Mesodermal cell (in vitro differentiated cells): ENCODE results near the gene GK.
"Not testable (repeated sequence)": the region's sequence is repeated elsewhere in the genome, so short reads cannot be mapped to it uniquely, and the experiment has no call there.

Source experiments
- H3K27ac ChIP-seq: 2 replicates; pipeline ENCODE4 v1.7.0; 2013; ENCODE audit warnings: mild to moderate bottlenecking, low read depth, low read length, moderate library complexity; ENCODE audit not compliant: severe bottlenecking
- H3K36me3 ChIP-seq: 2 replicates; pipeline ENCODE4 v1.7.1; 2013; ENCODE audit warnings: mild to moderate bottlenecking, low read length, moderate library complexity; ENCODE audit not compliant: control insufficient read depth, insufficient read depth
- H3K4me1 ChIP-seq: one replicate; pipeline ENCODE4 v1.7.1; 2013; ENCODE audit warnings: mild to moderate bottlenecking, low read length; ENCODE audit not compliant: insufficient read depth, control insufficient read depth, poor library complexity, severe bottlenecking
- H3K4me3 ChIP-seq: 2 replicates; pipeline ENCODE4 v1.7.0; 2013; ENCODE audit warnings: low read length, control low read depth, mild to moderate bottlenecking; ENCODE audit not compliant: insufficient read depth, poor library complexity, severe bottlenecking; ENCODE audit errors: extremely low read depth
- H3K9me3 ChIP-seq: 2 replicates; pipeline ENCODE4 v1.7.1; 2013; ENCODE audit warnings: mild to moderate bottlenecking, low read length, moderate library complexity; ENCODE audit not compliant: control insufficient read depth
- WGBS, 2 experiments: methylation state at CpG; one replicate each; pipeline ENCODE4 v1.1.5; 2013; ENCODE audit warnings: missing lambda C conversion rate in 2 of 2; ENCODE audit not compliant: insufficient coverage in 2 of 2; 5-methylcytosine and 5-hydroxymethylcytosine counted together

GK gene

GRCh38 chrX:30762755-30763154, 109.5 kb downstream of the GK start:
- no peaks in the 10 kb centered on the region for H3K36me3 ChIP-seq
- H3K4me3 ChIP-seq = no peak overlapping the region
- no CpG with 5 or more reads among the region's 3 CpGs for WGBS, 2 experiments
- no peaks in the 10 kb centered on the region for H3K9me3 ChIP-seq
- no peak overlapping the region for H3K27ac ChIP-seq
- H3K4me1 ChIP-seq = no peaks in the 10 kb centered on the region

DNA sequence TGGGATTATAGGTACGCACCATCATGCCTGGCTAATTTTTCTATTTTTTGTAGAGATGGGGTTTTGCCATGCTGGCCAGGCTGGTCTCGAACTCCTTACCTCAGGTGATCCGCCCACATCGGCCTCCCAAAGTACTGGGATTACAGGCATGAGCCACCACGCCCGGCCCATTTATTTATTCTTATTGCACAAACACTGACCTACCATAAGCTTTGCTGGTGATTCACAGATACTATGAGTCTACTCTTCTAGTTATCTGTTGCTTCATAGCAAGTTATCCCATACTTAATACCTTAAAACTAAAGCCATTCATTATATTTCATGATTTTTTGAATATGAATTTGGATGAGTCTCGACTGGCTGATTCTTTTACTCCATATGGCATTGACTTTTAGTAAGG, 120.5 kb downstream of the GK start:
- not testable (repeated sequence) for H3K4me1 ChIP-seq, H3K9me3 ChIP-seq, H3K27ac ChIP-seq, H3K36me3 ChIP-seq, H3K4me3 ChIP-seq
- WGBS, 2 experiments = 92 to 100% methylated on average over 2 to 3 of the region's 7 CpGs

- Histone ChIP-seq H3K9me3 (no peaks in the 10 kb centered on the region), H3K27ac (no peak overlapping the region), H3K36me3 (no peaks in the 10 kb centered on the region), H3K4me1 (no peaks in the 10 kb centered on the region), H3K4me3 (no peak overlapping the region)
These were observed 124.4 kb downstream of the GK start for GRCh38 chrX:30777575-30777974.

- Histone ChIP-seq H3K36me3 (no peaks in the 10 kb centered on the region), H3K4me1 (no peaks in the 10 kb centered on the region), H3K27ac (no peak overlapping the region), H3K4me3 (no peak overlapping the region), H3K9me3 (no peaks in the 10 kb centered on the region)
- WGBS, 2 experiments = 90 to 98% methylated on average over 6 to 9 of the region's 19 CpGs
These were observed 126.3 kb downstream of the GK start for GRCh38 chrX:30779453-30780030.
